SW480 (cell line): Measurements from ENCODE around the gene TFG.
A peak's percentile ranks its signal among the peaks of the same experiment; 100 is the strongest.
"Not testable (repeated sequence)": the region's sequence is repeated elsewhere in the genome, so short reads cannot be mapped to it uniquely, and the experiment has no call there.

Source experiments
- DNase-seq: peaks from one replicate; pipeline ENCODE4 v3.0.0-alpha.2; 2016; ENCODE audit warnings: low spot score

TFG gene

GRCh38 chr3:100708989-100709841 is at the start of gene TFG:
Gene TFG, plus strand, starts transcription at chr3:100709494. Its CDS starts 4,192 bp downstream, at chr3:100713686.
- DNase-seq, result peak; percentile 96

- not testable (repeated sequence) for DNase-seq
These were observed 48.0 kb upstream of the TFG start for GRCh38 chr3:100661294-100661693.

GRCh38 chr3:100662113-100662823 is 47.0 kb upstream of the TFG start:
- no peak for DNase-seq

- DNase-seq, result no peak
These were observed 44.1 kb upstream of the TFG start for GRCh38 chr3:100665230-100665629.

GRCh38 chr3:100666699-100667098 is 42.6 kb upstream of the TFG start:
- DNase-seq, result not testable (repeated sequence)

- DNase-seq, result not testable (repeated sequence)
These were observed 42.0 kb upstream of the TFG start for GRCh38 chr3:100667316-100667715.

- DNase-seq, result not testable (repeated sequence)
These were observed 38.3 kb upstream of the TFG start for GRCh38 chr3:100670995-100671394.

GRCh38 chr3:100681496-100681895 is 27.8 kb upstream of the TFG start:
- no peak for DNase-seq

- no peak for DNase-seq
These were observed 27.0 kb upstream of the TFG start for GRCh38 chr3:100682056-100682853.

- DNase-seq, result no peak
These were observed 26.2 kb upstream of the TFG start for GRCh38 chr3:100682854-100683760.

GRCh38 chr3:100693225-100693624 is 16.1 kb upstream of the TFG start:
- DNase-seq, result no peak

- DNase-seq, result no peak
These were observed 13.6 kb upstream of the TFG start for GRCh38 chr3:100695696-100696095.

- DNase-seq, result no peak
These were observed 13.1 kb upstream of the TFG start for GRCh38 chr3:100696161-100696560.

- no peak for DNase-seq
These were observed 12.1 kb upstream of the TFG start for GRCh38 chr3:100697172-100697571.

GRCh38 chr3:100697723-100698285 is 11.5 kb upstream of the TFG start:
- DNase-seq, result no peak

- DNase-seq, result no peak
These were observed 10.6 kb upstream of the TFG start for GRCh38 chr3:100698736-100699135.

GRCh38 chr3:100700708-100701107 is 8.6 kb upstream of the TFG start:
- no peak for DNase-seq

- DNase-seq, result no peak
These were observed 7.0 kb upstream of the TFG start for GRCh38 chr3:100702082-100702979.

- no peak for DNase-seq
These were observed 6.3 kb upstream of the TFG start for GRCh38 chr3:100702980-100703345.

- no peak for DNase-seq
These were observed 5.4 kb upstream of the TFG start for GRCh38 chr3:100703865-100704264.
